LNCaP clone FGC (cell line): Measurements from ENCODE around the gene PARN.

Source experiments
- DNase-seq: peaks from one replicate; pipeline ENCODE4 v3.0.0-alpha.2; 2011; ENCODE audit warnings: low read depth
- H3K4me3 ChIP-seq: 2 replicates; pipeline ENCODE4 v1.5.1; 2011; ENCODE audit warnings: mild to moderate bottlenecking, low read depth, low read length, control low read depth
- CTCF ChIP-seq: IDR thresholded peaks from 2 replicates; pipeline ENCODE4 v1.5.1; 2012; ENCODE audit warnings: mild to moderate bottlenecking; ENCODE audit not compliant: control insufficient read depth, insufficient read depth; ENCODE audit errors: extremely low read depth

PARN gene

DNA sequence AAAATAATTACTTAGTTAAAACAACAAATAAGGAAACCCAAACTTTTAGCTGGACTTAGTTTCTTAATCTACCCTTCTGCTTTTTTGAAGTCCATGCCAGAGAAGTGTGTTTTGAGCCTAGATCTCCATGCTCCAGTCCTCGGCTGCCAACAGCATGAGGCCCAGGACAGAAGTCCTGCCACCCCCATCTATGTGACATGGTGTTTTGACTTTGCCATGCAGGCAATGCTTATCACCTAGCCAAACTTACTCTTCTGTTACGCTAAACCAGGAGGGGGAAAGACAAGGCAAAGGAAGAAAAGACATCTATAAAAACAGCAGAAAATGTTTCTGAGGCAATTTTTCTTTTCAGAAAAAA is 119.5 kb downstream of the PARN start:
- H3K4me3 ChIP-seq = no peak overlapping the region
- no peak for TF ChIP-seq CTCF
- no peak for DNase-seq

- H3K4me3 ChIP-seq = no peak overlapping the region
- no peak for TF ChIP-seq CTCF
- DNase-seq = no peak
Observed at GRCh38 chr16:14509675-14510132, 120.4 kb downstream of the PARN start.

GRCh38 chr16:14509055-14509454 is 121.0 kb downstream of the PARN start:
- DNase-seq = no peak
- H3K4me3 ChIP-seq = no peak overlapping the region
- TF ChIP-seq CTCF = no peak

DNA sequence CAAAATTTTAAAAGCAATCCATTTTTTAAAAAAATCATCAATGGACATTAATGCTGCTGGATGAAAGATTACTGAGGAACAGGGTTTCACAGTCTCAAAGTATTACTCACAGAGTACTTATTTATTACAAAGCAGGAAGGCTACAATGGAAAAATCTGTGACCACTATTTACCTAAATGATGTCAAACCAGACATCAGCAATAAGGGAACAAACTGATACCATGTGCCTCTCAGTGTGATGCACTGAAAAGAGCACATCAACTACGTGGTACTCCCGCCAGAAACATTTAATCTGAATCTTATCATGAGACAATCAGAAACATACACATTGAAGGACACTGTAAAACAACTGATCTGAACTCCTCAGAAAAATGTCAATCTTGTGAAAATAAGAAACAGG is 124.2 kb downstream of the PARN start:
- no peak for DNase-seq
- no peak for TF ChIP-seq CTCF

GRCh38 chr16:14502932-14503741 is 126.9 kb downstream of the PARN start:
- H3K4me3 ChIP-seq = no peak overlapping the region
- no peak for TF ChIP-seq CTCF
- DNase-seq = no peak

More for the DNA sequence above, 124.2 kb downstream of the PARN start:
- H3K4me3 ChIP-seq = no peak overlapping the region

DNA sequence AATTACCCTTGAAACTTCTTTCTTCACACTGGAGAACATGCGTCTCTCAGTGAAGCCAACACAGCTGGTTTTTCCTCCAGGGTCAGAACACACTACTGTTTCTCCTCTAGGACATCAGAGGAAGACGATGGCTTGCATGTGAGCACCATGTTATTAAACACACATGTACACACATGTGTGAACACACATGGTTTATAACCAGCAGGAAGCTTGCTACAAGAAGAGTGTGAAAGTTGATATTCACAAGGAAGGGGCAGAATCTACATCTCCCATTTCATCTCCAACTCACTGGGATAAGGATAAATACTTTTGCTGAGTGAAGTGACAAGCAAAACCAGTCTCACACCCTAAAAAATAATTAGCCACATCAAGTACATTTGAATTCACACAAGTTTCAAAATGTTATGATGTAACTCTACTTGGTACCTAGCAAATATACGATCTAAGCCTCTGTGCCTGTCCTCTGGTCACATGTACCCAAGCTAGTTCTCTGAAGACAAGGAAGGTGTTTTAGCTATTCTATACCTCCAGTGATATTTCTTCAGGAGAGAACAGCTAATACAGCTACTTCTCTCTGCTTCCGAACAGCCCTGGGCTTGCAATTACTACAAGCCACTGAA is 127.7 kb downstream of the PARN start:
- no peak for DNase-seq

More for the DNA sequence above, 127.7 kb downstream of the PARN start:
- no peak overlapping the region for H3K4me3 ChIP-seq
- TF ChIP-seq CTCF = no peak
